Smooth muscle cell of the brain vasculature (primary cell): ENCODE data around the gene SPAG8.

Source experiments
- DNase-seq: peaks from one replicate; pipeline ENCODE4 v3.0.0-alpha.2; 2012; ENCODE audit warnings: low read depth, low spot score

SPAG8 gene

GRCh38 chr9:35840881-35841644 is 29.0 kb upstream of the SPAG8 start:
- no peak for DNase-seq

GRCh38 chr9:35839926-35840325 is 27.9 kb upstream of the SPAG8 start:
- DNase-seq, result no peak

- DNase-seq, result no peak
Observed at GRCh38 chr9:35836595-35836994, 24.5 kb upstream of the SPAG8 start.

- DNase-seq, result no peak
Observed at GRCh38 chr9:35835766-35836165, 23.7 kb upstream of the SPAG8 start.

DNA sequence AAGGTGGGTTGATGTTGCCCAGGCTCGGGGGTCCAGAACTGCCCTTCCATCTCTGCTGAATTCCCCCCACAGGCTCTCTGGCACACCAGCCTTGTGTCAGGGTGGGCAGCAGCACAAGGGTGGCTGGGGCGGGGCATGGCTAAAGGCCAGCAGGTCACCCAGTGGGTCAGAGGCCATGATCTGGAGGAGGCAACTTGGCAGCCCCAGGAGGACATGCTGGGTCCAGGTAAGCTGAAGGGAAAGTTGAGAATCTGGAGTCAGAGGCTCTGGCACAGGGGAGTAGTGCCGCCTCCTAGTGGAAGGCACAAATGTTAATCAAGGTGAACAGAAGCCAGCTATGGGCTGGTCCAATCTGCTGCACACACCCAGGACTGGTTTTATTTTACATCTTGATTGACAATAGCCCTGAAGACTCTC is 23.2 kb upstream of the SPAG8 start:
- no peak for DNase-seq

DNA sequence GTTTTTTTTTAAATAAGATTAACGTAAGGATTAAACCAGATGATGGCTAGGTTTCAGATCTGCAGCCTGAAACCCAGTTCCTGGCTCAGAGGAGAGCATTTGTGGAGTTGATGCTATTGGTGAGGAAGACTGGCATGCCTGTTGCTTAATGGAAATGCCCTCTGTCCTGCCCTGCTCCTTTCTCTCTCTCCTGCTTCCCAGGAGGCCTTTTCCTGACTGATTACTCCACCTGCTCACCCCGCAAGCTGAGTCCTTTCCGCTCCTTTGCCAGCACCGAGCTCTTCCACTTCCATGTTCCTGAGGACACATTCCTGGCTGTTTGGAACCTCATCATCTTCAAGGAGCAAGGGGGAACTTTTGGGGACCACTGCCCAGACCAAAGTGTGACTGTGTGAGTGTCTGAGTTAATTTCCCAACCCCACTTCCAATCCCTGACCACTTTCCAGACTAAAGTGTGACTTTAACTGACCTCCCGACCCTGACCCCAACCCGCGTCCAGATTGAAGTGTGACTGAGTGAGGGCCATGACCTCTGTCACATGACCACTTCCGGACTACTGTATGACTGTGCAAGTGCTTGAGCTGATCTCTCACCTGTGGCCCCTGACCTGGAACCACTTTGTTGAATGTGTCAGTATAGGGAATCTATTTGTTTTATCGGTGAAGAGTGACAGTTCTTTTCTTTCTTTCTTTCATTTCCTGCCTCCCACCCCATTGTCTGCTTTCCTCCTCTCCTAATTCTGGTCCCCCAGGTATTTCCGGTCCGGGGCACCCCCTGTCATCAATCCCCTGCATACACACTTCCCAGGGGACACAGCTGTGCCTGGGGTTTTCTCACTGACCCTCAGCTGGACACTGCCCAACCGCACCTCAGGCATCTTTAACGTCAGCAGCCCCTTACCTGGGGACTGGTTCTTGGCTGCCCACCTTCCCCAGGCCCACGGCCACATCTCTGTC is 22.5 kb upstream of the SPAG8 start:
- no peak for DNase-seq

DNA sequence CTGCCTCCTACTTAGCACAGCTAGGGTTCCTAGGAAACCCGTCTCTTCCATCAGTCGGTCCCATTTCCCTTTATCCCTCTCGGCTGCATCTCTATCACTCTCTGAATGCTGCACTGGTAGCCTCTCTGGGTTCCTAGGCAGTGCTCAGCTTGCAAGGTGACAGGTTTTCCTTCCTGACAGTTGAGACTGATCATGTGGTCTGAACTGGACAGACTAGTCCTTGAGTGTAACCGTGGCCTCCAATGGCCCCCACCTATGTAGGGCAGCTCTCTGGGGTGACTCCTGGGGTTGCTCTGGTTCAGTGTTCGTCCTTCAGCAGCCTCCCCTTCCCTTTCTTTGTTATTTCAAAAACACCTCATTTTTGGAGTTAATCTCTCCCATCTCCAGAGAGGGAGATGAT is 20.8 kb upstream of the SPAG8 start:
- no peak for DNase-seq

- DNase-seq, result no peak
Observed at GRCh38 chr9:35831040-35831439, 19.0 kb upstream of the SPAG8 start.

GRCh38 chr9:35829764-35830096 is 17.7 kb upstream of the SPAG8 start:
- no peak for DNase-seq

DNA sequence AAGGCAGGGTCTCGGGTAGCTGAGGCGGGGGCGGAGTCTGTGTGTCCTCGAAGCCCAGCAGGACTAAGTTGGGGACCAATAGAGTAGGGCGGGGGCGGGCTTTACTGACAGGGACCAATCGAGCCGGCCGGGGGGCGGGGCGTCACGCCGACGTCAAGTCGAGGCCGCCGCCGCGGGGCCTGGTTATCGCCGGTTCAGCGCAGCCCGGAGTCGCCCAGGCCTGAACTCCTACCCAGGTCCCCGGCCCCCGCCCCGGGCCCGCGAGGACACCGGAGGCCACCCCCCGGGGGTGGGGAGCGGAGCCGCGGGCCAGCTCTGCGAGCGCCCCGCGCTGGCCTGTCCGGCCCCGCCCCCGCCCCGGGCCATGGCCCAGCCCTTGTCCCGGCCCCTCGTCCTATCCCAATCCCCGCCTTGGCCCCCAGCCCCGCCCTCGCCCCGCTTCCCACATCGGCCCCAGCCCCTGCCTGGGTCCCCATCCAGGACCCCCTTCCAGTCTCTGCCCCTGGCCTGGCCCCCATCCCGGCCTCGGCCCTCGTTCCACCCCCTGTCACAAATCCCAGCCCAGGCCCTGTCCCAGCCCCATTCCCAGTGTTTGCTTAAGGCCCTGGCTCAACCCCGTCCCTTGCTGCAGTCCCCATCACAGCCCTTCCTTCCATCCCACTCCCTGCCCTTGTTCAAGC is 17.2 kb upstream of the SPAG8 start, which contains the start of gene TMEM8B:
TSS of gene TMEM8B (plus strand) at position 145 of the 680 bp plus-strand sequence. CDS start at position 365, 220 bp downstream.
- DNase-seq, result peak; percentile 85

DNA sequence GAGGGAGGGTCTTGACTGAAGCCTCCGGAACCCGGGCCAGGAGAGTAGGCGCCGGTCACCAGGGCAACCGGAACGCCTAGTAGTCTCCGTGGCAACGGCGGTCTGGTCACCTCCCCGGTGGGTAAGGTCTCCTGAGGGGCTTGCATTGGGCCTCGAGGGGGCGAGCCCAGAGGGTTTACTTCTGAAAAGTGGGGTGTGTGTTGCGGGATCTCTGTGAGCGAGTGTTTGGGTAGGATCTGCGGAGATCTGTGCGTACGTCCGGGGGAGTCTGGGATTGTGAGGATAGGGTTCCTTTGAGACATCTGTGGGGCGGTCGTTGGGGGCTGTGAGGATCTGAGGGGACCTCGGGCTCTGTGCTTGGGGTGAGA is 16.6 kb upstream of the SPAG8 start, which contains the start of gene FAM221B:
TSS of gene FAM221B (minus strand) at position 17 of the 368 bp plus-strand sequence. CDS start 2,571 bp downstream, outside the sequence.
- DNase-seq, result no peak

GRCh38 chr9:35827486-35827885 is 15.4 kb upstream of the SPAG8 start:
- no peak for DNase-seq

- DNase-seq, result no peak
Observed at GRCh38 chr9:35826071-35826701, 14.1 kb upstream of the SPAG8 start.

GRCh38 chr9:35822926-35823325 is 10.9 kb upstream of the SPAG8 start:
- DNase-seq, result no peak

DNA sequence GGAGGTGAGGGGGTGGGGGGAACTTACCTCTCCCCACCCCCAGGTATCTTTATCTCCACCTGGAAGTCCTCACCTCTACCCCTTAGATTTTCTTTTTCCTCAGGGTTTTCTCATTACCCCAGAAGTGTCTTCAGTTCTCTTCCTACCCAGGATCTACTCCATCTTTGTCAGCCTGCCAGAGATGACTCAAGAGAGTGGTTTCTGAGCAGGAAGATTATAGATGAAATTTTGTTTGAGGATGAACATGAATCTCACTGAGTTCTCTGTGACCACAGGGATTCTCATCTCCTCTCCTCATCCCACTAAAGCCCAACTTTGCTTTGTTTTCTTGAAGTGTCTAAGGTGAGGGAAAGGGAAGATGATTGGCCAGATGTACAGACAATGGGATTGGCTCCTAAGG is 8.0 kb upstream of the SPAG8 start:
- DNase-seq, result no peak

- no peak for DNase-seq
Observed at GRCh38 chr9:35818341-35818740, 6.3 kb upstream of the SPAG8 start.

- DNase-seq, result no peak
Observed at GRCh38 chr9:35816708-35817107, 4.6 kb upstream of the SPAG8 start.

DNA sequence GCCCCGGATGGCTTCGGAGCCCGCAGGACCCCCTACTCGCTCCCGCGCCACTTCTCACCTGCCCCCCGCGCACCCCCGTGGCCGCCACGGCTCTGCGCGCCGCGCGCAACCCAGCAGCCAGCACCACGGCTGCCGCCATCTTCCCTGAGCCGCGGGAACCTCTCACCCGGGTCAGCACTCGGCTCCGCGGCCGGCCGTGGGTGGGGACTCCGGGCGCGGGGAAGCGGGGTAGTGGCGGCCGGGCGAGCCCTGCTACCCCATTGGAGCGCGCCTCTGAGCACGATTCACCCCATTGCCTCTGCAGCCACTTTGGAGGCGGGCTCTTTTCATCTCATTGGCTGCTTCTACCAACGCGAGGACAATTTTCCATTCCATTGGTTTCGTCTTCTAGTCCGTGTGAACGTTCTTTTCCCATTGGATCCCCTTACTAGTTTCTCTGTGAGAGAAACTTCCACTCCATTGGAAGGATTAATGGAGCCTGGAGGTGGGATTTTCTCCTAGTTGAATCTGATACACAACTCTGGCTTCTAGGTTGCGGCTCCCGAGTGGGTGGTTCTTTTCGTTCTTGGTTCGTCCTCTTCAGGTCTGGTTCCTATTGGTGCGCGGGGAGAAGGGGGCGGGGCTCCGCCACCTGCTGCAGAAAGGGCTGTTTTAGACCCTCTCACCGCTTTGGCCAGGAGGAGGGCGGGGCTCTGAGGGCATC is 2.9 kb upstream of the SPAG8 start, which contains the start of gene HINT2:
TSS of gene HINT2 (minus strand) at position 202 of the 703 bp plus-strand sequence. CDS start at position 139, 63 bp downstream.
- peak; percentile 95 for DNase-seq

GRCh38 chr9:35814106-35814840 is 2.2 kb upstream of the SPAG8 start:
- DNase-seq, result no peak
